Measurements from ENCODE around the gene ZNF804A.

The ZNF804A gene

GRCh38 chr2:184824597-184824996 is 226.3 kb downstream of the ZNF804A start:
- TF ChIP-seq SIN3A (IDR thresholded peaks at IDR 0.05; ENCODE audit: borderline replicate concordance, insufficient read depth, low read length) = no peak
- no peak for TF ChIP-seq FOXP2 (optimal IDR thresholded peaks at IDR 0.05; ENCODE audit: borderline replicate concordance, extremely low read depth, extremely low read length, insufficient read depth)
- no peak for TF ChIP-seq POLR2AphosphoS5 (IDR thresholded peaks at IDR 0.05; ENCODE audit: low read depth, low read length)
- TF ChIP-seq REST (IDR thresholded peaks at IDR 0.05; ENCODE audit: insufficient read depth in 1 of 2, low read depth in 2 of 2, low read length in 2 of 2) = no peak
- TF ChIP-seq TAF1 (IDR thresholded peaks at IDR 0.05; ENCODE audit: borderline replicate concordance, insufficient read depth, low read length) = no peak

- TF ChIP-seq REST (IDR thresholded peaks at IDR 0.05; ENCODE audit: insufficient read depth in 1 of 2, low read depth in 2 of 2, low read length in 2 of 2) (no peak), FOXP2 (optimal IDR thresholded peaks at IDR 0.05; ENCODE audit: borderline replicate concordance, extremely low read depth, extremely low read length, insufficient read depth) (no peak), POLR2AphosphoS5 (IDR thresholded peaks at IDR 0.05; ENCODE audit: low read depth, low read length) (no peak), TAF1 (IDR thresholded peaks at IDR 0.05; ENCODE audit: borderline replicate concordance, insufficient read depth, low read length) (no peak), SIN3A (IDR thresholded peaks at IDR 0.05; ENCODE audit: borderline replicate concordance, insufficient read depth, low read length) (no peak)
These were observed 232.2 kb downstream of the ZNF804A start for GRCh38 chr2:184830531-184830930.

GRCh38 chr2:184834699-184835397 is 236.5 kb downstream of the ZNF804A start:
- TF ChIP-seq POLR2AphosphoS5 (IDR thresholded peaks at IDR 0.05; ENCODE audit: low read depth, low read length) (no peak), REST (IDR thresholded peaks at IDR 0.05; ENCODE audit: insufficient read depth in 1 of 2, low read depth in 2 of 2, low read length in 2 of 2) (no peak), TAF1 (IDR thresholded peaks at IDR 0.05; ENCODE audit: borderline replicate concordance, insufficient read depth, low read length) (no peak), SIN3A (IDR thresholded peaks at IDR 0.05; ENCODE audit: borderline replicate concordance, insufficient read depth, low read length) (no peak), FOXP2 (optimal IDR thresholded peaks at IDR 0.05; ENCODE audit: borderline replicate concordance, extremely low read depth, extremely low read length, insufficient read depth) (no peak)

GRCh38 chr2:184835398-184835715 is 237.0 kb downstream of the ZNF804A start:
- no peak for TF ChIP-seq SIN3A (IDR thresholded peaks at IDR 0.05; ENCODE audit: borderline replicate concordance, insufficient read depth, low read length)
- no peak for TF ChIP-seq TAF1 (IDR thresholded peaks at IDR 0.05; ENCODE audit: borderline replicate concordance, insufficient read depth, low read length)
- no peak for TF ChIP-seq REST (IDR thresholded peaks at IDR 0.05; ENCODE audit: insufficient read depth in 1 of 2, low read depth in 2 of 2, low read length in 2 of 2)
- no peak for TF ChIP-seq FOXP2 (optimal IDR thresholded peaks at IDR 0.05; ENCODE audit: borderline replicate concordance, extremely low read depth, extremely low read length, insufficient read depth)
- TF ChIP-seq POLR2AphosphoS5 (IDR thresholded peaks at IDR 0.05; ENCODE audit: low read depth, low read length) = no peak

All from PFSK-1 (cell line).